GM19239 (cell line): ENCODE results near the gene ARHGAP36.

ENCODE experiments used
- DNase-seq: peaks from one replicate; pipeline ENCODE4 v3.0.0; 2011; ENCODE audit warnings: low spot score; ENCODE audit not compliant: insufficient read length
- FAIRE-seq: peaks from 2 replicates; lab custom pipeline; 2011; peaks lifted over from hg19 to GRCh38; lab: Jason Lieb, UNC

Gene ARHGAP36

DNA sequence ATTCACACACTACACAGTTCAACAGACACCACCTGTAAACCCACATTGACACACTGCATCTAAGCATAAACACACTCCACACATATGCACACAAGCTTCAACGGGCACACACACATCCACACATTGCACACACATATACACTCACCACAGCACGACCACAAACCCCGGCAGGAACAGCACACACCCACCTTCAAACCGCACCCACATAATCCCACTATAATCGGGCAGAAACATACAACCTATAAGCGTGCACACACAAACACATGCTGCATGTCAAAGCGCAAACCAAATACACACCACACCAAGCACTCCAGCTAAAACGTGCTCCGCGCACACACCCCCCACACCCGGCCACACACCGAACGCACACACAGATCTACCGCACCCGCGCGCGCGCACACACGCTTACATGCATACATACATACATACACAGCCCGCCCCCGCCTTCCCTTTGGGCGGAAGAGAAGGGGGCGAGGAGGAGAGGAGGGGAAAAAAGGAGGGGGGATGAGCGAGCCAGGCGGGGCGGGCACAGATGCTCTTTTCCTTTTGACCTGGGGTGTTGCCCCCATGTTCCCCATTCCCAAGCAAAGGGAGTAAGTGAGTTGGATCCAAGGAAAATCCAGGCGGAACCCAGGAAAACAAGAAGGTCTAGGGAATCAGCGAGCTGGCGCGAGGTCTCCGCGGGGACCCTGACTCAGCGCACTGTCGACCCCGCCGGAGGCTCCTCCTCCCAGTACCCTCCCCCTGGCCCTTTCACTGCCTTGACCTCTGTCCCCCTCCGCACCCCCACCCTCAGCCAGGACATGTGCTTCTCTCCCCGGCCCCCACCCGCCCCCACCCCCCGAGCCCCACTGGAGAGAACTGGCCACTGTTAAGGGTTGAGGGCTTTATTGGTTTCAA is 9.9 kb downstream of the ARHGAP36 start:
- FAIRE-seq (no peak), DNase-seq (no peak)

DNA sequence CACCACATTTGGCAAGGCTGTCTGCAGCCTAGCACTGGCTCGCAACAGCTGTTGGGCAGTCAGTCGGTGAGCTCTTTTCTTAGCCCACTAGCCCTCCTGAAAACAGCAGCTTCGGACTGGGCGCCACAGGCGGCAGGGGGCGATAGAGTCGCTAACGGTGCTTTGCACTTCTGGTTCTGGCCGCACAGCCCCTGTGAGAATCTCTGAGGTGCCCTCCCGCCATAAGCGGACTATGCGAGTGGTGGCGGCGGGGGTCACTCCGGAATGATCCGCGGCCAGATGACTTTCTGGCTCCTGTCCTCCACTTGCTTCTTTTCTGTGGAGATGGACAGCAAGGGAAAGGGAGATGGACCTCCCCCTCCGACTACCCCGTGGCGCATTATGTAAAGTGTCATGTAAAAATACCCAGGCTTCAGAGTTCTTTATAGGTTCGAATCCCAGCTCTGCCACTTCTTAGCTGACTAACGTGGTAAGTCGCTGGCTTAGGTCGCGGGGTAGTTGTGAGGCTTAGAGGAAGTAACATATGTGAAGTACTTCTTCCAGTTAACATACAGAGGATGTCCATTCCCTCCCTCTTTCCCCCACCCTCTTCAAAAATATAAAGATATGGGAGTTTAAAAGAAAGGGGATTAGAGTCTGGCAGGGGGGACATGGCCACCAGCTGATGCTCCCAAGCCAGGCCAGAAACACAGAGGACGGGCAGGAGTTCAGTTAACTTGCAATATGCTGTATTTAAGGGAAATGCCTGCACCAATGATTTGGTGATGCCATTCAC is 11.0 kb downstream of the ARHGAP36 start:
- no peak for FAIRE-seq
- DNase-seq: peak; percentile 8

GRCh38 chrX:131072871-131073571 is 14.9 kb downstream of the ARHGAP36 start:
- DNase-seq: no peak
- FAIRE-seq: no peak

DNA sequence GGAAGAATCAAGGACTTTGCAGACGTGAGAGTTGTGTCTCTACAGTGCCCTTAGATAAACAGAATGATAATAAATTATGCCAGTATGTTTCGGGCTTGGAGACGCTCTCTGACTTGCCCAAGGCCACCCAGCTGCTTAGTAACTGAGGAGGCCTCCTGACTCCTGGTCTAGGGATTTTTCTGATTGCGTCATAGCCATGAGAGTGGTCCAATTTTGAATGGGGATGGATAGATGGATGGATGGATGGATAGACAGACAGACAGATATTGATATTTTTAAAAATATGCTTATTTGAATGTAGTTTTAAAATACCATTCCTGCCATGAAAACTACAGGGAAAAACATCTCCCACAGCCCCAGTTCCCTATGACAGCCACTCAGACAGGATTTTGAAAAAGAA is 15.5 kb downstream of the ARHGAP36 start:
- FAIRE-seq: no peak
- DNase-seq: no peak

DNA sequence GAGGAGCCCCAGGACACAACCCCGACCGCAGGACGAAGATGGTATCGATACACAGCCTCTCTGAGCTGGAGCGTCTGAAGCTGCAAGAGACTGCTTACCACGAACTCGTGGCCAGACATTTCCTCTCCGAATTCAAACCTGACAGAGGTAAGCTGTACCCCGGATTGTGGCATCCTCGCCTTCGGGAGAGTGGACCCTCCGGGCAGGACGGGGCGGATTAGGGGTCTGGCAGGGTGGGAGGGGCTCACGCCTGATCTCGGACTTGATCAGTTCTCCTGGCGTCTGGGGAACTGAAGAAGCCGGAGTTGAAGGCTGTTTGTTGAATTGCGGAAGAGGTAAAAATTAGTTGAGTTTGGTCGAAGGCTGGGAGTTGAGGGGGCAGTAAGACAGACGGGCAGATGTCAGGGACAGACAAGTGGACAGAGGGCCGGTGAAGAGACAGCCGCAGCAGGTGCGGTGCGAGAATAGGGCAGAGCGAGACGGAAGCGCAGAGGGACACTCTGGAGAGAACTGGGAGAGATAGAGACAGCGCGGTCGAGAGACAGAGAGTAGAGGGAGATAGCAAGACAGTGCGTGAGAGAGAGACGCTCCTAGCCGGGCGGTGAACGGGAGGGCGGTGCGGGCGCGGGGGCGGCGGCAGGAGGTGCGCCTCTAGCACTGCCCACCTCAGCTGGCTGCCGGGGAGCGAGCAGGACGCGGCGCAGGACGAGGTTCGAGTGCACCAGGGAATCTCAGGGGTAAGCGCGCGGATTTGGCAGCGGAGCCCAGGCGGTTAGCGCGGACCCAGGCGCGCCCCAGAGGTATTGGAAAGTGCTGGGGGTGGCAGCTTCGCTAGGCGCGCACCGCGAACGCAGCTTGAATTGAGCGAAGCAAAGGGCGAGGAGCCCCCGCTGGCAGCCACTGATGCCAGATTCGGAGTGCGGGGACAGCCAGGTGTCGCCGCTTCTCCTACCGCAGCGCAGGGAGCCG is 23.9 kb downstream of the ARHGAP36 start:
- no peak for DNase-seq
- FAIRE-seq: peak; percentile 57

DNA sequence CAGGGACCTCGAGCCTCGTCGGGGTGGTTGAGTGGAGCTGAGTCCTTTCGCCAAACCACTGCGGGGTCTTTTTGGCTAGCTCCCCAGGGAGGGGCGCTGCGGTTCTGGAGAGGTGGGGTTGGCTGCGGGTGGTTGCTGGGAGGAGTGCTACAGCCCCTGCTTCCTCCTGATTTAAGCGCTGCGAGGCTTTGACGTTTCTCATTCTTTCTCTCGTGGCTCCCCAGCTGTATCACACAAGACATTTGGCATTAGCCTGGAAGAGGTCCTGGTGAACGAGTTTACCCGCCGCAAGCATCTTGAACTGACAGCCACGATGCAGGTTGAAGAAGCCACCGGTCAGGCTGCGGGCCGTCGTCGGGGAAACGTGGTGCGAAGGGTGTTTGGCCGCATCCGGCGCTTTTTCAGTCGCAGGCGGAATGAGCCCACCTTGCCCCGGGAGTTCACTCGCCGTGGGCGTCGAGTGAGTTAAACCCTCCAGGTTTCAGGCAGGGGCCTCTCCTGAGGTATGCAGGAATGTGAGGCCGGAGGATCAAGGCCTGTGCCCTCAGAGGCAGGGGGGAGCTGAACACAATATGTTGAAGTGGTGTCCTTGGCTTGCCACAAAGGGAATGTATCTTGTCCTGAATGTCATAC is 25.5 kb downstream of the ARHGAP36 start:
- FAIRE-seq: no peak
- no peak for DNase-seq

DNA sequence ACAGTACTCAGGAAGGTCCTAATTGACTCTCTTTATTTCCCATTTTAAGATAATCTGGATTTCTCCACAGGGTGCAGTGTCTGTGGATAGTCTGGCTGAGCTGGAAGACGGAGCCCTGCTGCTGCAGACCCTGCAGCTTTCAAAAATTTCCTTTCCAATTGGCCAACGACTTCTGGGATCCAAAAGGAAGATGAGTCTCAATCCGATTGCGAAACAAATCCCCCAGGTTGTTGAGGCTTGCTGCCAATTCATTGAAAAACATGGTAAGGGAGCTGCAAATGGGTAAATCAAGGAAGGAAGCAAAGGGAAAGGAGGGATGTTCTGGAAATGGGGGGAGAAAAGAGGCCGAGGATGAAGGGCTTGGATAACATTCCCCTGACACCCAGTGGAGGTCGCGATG is 26.0 kb downstream of the ARHGAP36 start:
- no peak for FAIRE-seq
- no peak for DNase-seq

DNA sequence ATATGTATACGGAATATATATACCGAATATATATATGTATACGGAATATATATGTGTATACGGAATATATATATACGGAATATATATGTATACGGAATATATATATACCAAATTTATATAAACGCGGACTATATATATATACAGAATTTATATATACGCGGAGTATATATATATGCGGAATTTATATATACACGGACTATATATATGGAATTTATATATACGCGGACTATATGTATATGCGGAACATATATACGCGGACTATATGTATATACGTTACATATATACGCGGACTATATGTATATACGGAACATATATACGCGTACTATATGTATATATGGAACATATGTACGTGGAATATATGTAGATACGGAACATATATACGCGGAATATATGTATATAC is 78.6 kb downstream of the ARHGAP36 start:
- no peak for DNase-seq
- no peak for FAIRE-seq

DNA sequence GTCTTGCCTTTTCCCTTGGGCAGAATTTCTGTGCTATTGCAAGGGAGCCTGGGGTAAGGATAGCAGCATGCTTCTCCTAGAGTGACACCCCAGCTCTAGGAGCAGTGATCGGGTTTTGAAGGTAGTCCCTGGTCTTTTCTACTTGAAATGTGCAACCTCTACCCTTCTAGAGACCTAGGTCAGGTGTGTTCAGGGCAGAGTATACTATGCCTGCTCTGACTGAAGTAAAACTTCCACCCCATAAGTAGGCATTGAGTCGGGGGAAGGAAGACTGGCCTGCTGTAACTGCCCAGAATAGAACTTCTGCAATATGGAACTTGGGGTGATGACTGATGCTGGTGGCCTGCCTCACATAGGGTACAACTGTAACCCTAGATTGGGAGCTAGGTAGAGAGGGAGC is 80.9 kb downstream of the ARHGAP36 start:
- FAIRE-seq: no peak

More for the DNA sequence above, 80.9 kb downstream of the ARHGAP36 start:
- DNase-seq: no peak
